Esophagus mucosa (tissue), 1 donor: Measurements from ENCODE around the gene TBX20. TPM values are rescaled to one million over a fixed set of nuclear protein-coding genes. Genes with fewer than 3 reads are reported as not detected.

Experiments
- ATAC-seq: fragments of 200-7000 bp; cut with Tn5 transposase; one replicate; pipeline ENCODE4 v1.9.1; 2020
- total RNA-seq: library from RNA; stranded (reverse); gene quantifications from one replicate; pipeline ENCODE4 v1.2.4, GENCODE V29; 2023
- donor health status: DM: yes; HTN: yes; CAD: no.

The TBX20 gene, protein sequence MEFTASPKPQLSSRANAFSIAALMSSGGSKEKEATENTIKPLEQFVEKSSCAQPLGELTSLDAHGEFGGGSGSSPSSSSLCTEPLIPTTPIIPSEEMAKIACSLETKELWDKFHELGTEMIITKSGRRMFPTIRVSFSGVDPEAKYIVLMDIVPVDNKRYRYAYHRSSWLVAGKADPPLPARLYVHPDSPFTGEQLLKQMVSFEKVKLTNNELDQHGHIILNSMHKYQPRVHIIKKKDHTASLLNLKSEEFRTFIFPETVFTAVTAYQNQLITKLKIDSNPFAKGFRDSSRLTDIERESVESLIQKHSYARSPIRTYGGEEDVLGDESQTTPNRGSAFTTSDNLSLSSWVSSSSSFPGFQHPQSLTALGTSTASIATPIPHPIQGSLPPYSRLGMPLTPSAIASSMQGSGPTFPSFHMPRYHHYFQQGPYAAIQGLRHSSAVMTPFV
- not detected for total RNA-seq

DNA sequence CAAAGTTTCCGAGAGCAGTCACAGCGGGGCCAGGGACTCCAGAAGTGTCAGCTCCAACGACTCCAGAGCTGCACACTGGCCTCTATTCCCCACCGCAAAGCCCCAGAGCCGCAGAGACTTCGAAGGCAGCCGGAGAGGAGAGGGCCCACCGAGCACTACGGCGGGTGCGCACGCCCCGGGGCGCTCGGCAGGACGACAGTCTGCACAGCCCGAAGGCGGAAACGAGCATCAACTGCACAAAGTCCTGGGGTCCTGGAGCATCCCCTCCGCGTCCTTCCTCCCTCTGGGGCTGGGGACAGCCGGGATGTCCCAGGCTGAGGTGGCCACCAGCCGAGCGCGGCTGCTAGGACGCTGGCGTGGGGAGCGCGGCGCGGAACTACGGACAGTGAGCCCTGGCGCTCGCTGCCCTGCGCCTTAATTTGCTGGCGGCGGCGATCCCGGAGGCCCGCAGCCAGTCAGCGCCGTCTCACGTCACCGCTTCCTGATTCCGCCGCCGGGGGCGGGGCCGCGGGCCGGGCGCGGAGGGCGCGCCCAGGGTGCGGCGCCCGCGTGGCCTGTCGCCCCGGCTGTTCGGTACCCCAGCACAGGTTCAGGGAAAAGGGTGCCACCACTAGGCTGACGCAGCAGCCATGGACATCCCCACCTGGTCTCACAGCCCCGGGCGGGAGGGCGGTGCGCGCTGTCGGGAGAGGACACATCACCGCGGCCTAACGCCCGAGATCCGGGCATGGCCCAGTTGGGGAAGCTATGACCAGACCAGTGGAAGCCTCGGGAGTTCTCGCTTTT, at the start of gene TBX20:
TBX20 (minus strand) TSS at position 391 of the 786 bp plus-strand sequence. CDS start 480 bp downstream, outside the sequence.
- peak; percentile 54 for ATAC-seq

DNA sequence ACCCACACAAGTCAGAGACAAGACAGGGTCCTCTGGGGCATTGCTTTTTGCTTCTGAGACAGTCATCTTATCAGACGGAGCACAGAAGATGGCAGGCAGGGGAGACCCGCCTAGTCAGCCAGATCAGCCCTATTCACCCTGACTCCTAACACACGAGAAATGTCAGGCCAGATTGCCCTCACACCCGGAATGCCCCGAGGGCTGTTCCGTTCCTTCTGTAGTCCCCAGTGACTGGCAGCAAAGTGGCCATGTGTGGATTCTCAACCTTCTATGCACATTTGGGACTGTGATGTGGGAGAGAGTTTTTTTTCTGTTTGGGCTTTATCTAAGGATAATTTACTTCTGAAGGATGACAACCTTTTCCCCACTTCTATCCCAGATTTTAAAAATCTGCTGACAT, 35.5 kb upstream of the TBX20 start:
- no peak for ATAC-seq

DNA sequence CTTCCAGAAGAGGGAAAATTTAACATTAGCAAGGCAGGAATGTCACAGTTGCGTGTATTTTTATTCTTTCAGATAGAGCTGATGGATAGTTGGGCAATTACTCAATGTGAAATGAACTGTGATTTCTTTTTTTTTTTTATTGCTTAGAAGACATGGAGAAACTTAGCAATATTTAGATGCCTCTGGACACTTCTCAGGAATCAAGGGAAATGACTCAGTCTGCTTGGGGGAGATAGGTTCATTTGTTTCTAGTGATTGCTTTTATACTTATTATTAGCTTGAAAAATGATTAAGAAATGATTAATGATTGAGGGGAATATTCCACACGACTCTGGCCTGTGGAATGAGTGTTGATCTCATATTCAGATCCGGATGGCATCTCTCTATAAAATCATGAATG, 33.1 kb upstream of the TBX20 start:
- no peak for ATAC-seq

DNA sequence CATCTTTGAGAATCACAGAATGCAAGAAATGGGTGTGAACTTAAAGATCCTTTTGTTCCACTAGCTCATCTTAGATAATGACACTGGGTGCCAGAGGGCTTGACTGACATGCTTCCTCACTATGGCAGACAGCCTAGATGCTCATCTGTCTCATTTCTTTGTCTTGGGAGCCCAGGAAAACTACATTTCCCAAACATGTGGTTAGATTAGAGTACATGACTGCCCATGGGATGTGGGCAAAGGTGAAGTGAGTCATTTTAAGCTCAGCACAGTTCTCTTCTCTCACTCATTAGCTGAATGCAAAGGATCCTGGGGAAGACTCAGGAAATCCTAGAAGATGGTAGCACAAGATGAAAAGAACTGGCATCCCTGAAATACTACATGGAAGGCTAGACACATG, 32.5 kb upstream of the TBX20 start:
- ATAC-seq = no peak

DNA sequence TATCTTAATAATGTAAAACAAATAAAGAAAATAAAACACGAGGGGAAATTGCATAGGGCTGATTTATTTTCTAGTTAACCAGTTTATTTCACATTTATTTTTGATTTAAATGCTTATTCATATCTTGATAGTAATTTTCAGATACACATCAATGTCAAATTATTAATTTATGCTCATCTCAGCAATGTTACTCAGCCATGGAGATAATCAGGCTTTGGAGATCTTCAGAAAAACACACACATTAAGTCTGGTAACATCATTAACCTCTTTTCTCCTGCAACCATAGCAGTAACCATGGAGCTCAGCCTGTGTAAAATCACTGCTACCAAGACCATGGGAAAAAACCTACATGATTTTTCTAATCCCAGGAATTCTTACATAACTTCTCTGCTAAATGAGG, 31.9 kb upstream of the TBX20 start:
- no peak for ATAC-seq

DNA sequence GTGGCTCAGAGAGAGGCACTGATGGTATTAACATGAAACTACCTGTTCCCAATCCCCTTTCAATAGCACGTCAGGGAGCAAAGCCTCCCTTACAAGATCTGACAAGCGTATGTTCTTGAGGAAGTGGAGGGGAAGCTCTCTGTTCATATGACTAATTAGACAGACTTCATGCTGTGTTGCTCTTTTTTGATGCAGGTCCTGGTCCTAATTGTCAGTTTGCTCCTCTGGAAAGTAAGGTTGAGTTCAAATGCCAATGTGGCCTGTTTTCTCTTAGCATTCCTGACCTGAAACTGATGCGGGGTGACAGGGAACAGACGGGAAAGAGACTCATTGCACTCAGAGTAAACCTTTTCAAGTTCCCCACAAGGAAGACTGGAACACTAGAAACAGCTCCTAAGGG, 27.0 kb upstream of the TBX20 start:
- no peak for ATAC-seq

DNA sequence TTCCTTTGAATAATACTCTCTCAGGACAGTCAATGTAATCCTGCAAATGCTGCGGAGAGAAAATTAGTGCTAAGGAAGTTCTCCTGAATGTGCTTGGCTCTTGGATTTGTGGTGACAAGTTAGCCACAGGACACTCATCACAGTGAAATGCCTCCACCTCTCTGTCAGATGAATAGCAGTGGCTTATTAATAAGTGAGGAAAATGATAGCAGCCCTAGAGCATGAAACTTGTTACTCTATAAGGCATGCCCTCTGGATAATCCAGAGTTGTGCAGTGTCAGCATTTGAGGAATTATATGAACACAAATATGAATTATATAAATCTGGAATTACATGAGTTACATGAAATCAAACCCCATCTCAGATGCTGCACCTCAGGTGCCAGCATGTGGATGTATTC, 23.5 kb upstream of the TBX20 start:
- ATAC-seq = no peak

DNA sequence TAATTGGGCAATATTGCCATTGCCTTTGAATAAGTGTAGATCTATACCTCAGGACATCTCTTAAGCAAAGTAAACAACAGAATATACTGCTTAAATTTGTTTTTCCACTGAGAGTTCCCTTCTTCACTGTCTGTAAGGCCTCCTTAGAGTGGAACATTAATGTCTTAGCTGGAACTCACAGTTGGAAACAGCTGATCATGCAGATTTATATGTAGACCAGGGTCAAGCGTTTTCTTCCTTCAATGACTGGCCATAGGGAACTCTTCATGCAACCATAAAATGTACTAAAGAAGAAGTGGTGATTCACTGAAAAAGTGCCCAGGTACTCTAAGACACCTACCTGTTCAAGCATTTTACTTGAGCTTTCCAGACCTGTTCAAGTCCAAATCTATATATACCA, 18.3 kb upstream of the TBX20 start:
- no peak for ATAC-seq

DNA sequence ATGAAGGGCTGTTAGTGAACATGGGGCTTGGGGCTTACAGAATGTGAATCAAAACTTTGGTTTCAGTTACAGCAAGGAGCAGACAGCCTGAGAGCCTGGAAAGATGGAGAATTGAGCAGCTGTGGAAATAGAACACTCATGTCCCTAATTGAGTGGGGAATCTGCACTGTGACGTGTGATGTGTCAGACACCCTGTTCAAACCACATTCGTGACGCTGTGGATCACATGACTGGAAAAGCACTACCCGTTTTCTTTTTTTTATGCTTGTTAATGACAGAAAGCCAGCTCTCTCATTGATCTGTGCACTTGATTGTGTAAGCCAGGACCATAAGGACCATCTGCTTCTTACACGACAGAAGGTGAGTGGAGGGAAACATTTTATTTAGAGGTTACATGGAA, 15.1 kb upstream of the TBX20 start:
- ATAC-seq = no peak

DNA sequence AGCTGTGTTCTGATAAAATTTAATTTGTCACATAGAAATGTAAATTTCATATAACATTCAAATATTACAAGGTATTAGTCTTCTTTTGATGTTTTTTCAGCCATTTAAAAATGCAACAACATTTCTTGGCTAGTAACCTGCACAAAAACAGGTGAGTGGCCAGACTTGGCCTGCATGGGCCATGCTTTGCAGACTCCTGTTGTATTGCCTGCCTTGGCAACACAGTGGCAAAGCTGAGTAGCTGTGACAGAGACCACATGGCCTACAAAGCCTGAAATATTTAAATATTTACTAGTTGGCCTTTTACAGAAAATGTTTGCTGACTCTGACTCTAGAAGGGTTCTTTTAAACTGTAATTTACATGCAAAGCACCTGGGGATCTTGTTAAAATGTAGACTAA, 13.5 kb upstream of the TBX20 start:
- ATAC-seq = no peak

DNA sequence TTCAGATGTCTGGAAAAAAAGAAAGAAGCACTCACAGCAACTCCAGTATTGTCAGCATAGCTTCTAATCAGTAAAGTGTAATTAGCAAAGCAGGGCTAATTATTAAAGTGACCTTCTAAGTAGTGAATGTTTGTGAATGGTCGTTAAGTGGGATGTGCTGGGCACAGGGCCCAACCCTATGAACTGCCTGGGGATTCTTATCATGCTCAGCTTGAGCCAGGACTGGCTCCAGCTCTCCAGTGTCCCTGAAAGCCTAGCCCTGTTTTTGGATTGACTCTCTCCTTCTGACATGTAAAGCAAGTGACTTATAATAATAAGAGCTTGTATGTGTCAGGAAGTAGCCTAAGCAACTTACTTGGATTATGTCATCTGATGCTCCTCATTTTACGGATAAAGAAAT, 9.5 kb upstream of the TBX20 start:
- ATAC-seq = no peak

DNA sequence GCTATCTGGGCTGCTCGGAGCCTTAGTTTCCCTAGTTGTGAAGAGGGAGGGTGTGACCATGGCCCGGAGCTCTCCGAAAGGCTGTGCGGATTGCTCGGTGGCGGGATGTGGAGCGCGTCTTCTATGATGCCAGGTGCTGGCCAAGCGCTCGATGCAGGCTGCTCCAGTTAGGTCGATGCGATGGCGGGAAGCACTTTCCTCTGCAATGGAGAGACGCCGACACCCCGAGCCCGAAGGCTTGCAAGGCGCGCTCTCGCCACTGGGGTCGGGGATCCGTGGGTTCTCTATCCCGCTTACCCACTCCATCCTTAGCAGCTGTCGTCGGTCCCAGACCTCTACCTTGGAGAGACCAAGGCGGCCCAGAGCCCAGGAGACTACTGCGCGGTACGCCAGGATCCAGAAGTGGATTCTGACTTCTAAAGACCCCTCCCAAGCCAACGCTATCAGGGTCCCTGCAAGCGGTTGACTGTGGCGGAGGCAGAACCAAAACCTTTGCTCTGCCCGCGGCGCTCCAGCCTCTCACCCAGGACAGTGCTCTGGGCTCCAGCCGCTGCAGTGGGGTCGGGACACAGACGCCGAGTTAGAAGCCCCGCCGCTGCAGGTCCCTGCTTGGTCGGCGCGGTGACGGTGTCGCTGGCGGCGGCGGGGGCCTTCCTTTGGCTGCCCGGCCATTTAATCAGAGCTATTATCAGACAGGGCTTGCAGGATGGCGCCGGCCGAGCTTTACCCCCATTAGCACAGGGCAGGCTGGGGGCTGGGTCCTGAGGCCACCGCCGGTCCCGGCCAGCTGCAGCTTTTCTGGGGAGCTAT, 7.8 kb upstream of the TBX20 start:
- no peak for ATAC-seq

DNA sequence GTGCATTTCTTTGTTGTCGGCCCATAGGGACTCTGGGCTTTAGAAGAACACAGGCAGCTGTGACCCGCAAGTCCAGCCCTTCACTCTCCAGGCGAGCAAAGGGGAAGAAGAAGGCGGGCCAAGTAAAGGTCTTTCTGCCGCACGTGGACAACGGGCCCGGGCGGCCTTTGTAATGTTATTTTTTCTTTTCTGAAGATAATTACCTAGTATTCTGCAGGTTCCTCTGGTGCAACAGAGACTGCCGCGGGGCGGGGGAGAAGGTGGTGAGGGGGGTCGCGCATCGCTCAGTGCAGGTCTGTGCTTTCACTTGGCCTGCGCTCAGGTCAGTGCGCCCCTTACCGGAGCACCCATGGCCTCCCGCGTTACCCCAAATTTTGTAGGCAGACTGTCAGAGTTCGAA, 7.1 kb upstream of the TBX20 start:
- ATAC-seq = no peak

DNA sequence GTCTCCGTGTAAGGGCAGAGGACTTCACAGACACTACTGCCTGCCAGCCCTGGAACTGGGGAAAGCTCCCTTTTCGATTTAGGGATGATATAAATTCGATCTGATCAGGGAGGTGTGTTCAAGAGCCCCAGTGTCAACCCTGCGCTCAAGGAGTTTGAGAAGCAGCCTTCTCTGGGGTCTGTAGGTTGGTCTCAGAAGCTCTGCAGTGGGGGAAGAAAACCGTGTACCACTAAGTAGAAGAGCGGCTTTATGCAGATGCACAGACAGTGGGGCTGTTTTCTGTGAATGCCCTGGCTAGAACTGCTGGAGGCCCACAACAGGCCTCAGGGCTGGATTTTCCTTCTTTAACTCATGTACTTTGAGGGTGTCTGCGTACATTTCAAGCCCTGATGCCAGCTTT, 6.3 kb upstream of the TBX20 start:
- ATAC-seq = no peak

DNA sequence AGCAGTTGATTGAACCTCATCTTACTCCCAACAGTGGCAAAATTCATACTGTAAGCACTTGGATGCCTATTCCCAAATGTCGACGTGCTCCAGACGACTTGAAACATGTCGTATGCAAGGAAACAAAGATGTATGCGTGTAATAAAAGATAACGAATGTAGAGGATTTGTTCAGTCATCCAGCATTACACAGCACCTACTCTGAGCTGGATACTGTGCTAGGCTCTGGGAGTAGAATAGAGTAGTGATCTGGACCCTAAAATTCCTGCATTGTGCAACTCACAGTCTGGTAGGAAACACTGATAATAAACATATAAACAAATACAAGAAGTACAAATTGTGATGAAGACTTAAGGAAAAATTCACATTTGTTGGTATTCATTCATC, 5.6 kb upstream of the TBX20 start:
- ATAC-seq = no peak

DNA sequence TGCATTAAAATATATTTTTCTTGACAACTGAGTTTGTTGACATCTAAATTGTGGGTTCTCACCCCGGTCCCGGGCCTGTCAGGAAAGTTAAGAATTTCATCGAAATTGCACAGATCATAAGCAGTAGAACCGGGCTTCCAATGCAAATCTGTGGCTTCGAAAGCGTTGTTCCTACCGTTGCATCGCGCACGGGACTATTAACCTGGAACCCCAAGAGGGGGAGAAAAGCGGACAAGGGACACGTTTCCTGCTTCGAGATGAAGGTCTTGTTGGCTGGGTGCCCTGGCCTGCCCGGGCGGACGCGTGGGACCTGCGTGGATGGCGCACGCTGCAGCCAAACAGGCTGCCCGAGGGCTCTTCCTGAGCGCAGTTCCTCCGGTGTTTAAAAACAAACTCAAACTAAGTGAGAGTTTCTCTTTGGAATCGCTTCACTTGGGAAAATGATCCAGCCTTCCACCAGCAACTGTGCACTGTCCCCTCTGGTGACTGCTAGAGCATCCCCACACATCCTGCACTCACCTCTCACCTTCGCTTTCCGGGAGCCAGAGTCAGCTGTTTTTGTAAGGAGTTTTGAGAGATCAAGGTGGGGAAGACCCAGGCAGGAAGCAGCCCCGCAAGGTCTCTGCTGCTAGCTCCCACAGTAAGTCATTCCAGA, 5.1 kb upstream of the TBX20 start:
- ATAC-seq = no peak

DNA sequence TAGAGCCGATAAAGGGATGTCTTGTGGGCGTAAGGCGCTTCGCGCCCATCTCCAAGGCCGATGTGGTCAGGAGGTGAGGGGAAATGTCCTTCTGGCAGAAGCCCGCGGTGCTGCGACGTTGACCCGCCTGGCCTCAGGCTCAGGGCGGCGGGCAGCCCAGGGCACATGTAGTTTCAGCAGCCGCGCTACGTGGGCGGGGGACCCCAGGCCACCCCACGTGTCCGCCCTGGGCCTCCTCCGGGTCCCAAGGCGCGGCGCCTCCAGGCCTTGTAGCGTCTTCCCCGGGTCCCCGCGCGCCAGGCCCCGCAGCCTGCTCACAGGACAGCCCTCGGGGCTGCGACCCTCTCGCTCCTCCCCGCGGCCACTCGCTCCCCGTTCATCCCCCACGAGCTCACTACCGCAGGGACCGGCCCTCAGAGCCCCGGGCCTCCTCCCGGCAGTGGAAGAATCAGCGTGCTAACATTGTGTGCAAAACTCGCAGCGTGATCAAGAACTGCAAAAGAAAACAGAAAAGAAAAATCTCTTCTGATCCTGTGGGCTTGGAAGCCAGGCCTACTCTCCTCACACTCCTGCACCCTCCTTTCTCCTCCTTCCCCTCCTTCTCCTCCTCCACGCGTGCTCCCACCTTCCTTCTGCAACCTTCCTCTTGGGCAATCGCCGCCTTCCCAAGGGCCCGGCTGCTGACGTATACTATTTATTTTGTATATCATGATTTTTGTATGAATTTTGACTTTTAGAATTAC, 4.4 kb upstream of the TBX20 start:
- ATAC-seq = no peak

DNA sequence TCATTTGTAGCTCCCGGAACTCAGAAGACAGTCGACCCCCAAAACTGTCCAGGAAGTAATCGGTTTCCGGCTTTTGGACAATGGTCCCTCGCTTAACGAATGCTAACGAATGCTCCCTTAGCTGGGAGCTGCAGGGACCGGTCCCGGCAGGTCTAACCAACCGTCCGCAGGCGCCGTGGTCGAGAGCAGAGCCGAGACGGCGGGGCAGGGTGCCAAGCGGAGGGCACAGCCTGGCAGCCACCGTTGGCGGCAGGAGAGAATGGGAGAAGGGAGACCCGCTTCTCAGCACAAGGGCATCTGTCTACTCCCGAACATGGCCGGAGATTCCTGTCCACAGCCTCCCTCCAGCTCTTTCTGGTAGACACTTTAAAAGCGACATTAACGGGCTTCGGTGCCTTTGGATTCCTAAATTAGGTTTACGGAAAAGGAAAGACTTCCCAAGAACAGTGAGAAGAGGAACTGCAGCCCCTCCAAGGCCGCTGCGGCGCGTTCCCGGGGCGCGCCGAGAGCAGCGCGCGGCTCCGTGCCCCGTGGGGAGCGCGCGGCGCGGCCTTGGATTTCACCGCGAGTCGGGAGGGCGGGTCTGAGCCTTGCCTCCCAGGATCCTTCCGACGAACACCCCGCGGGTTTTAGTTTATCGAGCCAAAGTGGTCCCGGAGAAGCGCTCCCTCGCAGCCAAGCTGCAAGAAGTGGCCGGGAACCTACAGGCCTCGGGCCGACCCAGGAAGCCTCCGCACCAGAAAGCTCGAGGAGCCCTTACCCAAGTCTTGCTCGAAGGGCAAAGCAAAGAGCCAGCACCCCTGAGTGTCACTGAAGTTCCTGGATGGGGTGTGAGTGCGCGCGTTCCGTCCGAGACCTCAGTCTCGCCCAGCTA, 3.6 kb upstream of the TBX20 start:
- ATAC-seq = no peak

DNA sequence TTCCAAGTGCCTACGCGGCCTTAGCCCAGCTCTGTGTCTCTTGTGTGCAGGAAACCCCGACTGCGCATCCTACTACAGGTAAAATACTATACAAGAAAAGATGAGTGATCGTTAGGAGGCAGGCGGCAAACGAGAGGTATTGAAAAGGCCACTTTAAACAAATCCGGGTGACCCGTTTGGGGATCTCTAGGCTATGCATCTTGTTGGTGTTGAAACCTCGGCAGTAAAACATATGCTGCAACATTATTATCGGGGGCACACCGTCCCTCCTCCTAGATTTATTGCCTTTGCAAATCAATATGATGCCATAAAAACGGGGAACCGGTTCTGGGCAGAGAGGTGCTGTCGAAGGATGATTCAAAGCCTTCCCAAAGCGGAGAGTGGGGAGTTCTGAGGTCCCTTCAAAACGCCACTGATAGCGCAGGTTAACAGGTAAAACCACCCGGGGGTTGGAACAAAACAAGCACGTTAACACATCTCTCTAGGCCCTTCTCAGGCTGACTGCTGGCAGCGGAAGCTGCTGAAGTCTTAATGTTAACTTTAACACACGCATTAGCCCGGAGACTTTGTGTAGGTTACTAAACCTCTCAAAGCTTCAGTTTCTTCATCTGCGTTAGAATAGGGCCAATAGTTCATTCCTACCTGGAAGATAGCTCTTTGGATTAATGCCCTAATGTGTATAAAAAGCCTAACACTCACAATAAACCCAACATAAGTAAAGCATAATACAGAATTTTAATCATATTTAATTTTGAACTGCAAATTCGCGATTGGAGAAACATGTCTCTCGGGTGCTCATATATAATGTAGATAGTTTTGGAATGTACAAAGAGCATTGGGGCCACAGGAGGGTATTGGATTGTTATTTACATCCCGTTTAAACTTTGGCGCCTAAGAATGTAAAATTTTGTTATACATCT, 2.6 kb upstream of the TBX20 start:
- no peak for ATAC-seq
